Measurements from ENCODE around the gene PCAT6.

DNA sequence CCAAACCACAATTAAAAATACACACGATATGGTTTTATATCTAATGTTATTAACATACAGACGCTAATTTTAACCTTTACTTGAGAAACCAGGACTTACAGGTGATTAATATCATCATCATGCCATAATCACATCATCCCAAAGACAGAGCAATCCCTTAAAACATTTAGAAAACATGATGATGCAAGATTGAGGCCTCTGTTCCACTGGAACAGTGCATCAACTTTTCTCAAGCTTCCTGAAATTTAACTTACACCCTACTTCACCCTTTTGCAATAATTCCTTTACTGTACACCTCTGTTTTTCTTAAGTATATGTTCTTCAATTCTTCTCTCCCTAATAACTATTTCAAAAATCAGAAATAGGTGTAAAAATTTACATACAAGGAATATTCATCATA lies 40.6 kb upstream of the PCAT6 start:
- TF ChIP-seq, protein P1, sequence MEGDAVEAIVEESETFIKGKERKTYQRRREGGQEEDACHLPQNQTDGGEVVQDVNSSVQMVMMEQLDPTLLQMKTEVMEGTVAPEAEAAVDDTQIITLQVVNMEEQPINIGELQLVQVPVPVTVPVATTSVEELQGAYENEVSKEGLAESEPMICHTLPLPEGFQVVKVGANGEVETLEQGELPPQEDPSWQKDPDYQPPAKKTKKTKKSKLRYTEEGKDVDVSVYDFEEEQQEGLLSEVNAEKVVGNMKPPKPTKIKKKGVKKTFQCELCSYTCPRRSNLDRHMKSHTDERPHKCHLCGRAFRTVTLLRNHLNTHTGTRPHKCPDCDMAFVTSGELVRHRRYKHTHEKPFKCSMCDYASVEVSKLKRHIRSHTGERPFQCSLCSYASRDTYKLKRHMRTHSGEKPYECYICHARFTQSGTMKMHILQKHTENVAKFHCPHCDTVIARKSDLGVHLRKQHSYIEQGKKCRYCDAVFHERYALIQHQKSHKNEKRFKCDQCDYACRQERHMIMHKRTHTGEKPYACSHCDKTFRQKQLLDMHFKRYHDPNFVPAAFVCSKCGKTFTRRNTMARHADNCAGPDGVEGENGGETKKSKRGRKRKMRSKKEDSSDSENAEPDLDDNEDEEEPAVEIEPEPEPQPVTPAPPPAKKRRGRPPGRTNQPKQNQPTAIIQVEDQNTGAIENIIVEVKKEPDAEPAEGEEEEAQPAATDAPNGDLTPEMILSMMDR (IDR thresholded peaks at IDR 0.05; ENCODE audit: insufficient read depth, low read length), result no peak
- no peak for TF ChIP-seq GABPA (IDR thresholded peaks at IDR 0.05; ENCODE audit: low read depth)

Measured in HL-60 (cell line).